Measurements from ENCODE around the gene ACVR1C.

DNA sequence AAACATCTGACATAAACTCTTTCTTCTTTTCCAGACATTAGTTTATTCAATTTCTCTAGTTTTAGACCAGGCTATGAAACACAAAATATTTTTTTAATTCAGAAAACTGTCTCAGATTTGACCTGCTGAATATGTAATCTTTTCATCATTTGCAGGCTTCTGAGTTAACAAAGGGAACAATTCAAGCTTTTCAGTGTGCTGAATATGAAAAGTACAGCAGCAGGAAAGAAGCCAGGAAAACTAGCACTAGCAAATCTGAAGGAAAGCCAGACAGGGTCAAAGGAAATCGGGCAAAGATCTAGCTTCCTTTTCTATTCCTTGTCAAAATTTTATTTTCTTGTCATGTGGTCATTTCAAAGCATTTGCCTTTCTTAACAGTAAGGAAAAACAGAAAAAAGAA is 35.3 kb downstream of the ACVR1C start:
- TF ChIP-seq POLR2A (IDR thresholded peaks at IDR 0.05; ENCODE audit: low read depth, low read length) (no peak), USF2 (IDR thresholded peaks at IDR 0.05; ENCODE audit: low read depth, low read length) (no peak), MAZ (IDR thresholded peaks at IDR 0.05; ENCODE audit: borderline replicate concordance, low read depth, low read length) (no peak), SMC3 (IDR thresholded peaks at IDR 0.05; ENCODE audit: low read depth, low read length) (no peak), BHLHE40 (IDR thresholded peaks at IDR 0.05; ENCODE audit: low read depth, low read length) (no peak), MAFK (IDR thresholded peaks at IDR 0.05; ENCODE audit: low read depth, low read length) (no peak), RCOR1 (IDR thresholded peaks at IDR 0.05; ENCODE audit: insufficient replicate concordance, low read length) (no peak)
- TF ChIP-seq, protein P1, sequence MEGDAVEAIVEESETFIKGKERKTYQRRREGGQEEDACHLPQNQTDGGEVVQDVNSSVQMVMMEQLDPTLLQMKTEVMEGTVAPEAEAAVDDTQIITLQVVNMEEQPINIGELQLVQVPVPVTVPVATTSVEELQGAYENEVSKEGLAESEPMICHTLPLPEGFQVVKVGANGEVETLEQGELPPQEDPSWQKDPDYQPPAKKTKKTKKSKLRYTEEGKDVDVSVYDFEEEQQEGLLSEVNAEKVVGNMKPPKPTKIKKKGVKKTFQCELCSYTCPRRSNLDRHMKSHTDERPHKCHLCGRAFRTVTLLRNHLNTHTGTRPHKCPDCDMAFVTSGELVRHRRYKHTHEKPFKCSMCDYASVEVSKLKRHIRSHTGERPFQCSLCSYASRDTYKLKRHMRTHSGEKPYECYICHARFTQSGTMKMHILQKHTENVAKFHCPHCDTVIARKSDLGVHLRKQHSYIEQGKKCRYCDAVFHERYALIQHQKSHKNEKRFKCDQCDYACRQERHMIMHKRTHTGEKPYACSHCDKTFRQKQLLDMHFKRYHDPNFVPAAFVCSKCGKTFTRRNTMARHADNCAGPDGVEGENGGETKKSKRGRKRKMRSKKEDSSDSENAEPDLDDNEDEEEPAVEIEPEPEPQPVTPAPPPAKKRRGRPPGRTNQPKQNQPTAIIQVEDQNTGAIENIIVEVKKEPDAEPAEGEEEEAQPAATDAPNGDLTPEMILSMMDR (conservative IDR thresholded peaks at IDR 0.05; ENCODE audit: low read depth, low read length), result no peak

Data from IMR-90 (cell line).